ENCODE data around the gene ODAD3.

GRCh38 chr19:11460207-11460606 lies 25.3 kb upstream of the ODAD3 start:
- TF ChIP-seq CTCF (IDR thresholded peaks at IDR 0.05; ENCODE audit: insufficient read depth, low read length), result no peak
- no peak for TF ChIP-seq POLR2AphosphoS5 (IDR thresholded peaks at IDR 0.05; ENCODE audit: low read depth)
- TF ChIP-seq SPI1 (IDR thresholded peaks at IDR 0.05; ENCODE audit: borderline replicate concordance, low read depth), result no peak
- TF ChIP-seq GABPA (IDR thresholded peaks at IDR 0.05; ENCODE audit: low read depth), result no peak
- no peak for TF ChIP-seq REST (IDR thresholded peaks at IDR 0.05; ENCODE audit: insufficient replicate concordance, low read depth)

Data from HL-60 (cell line).